PFSK-1 (cell line): Measurements from ENCODE around the gene RNU6-1.

Experiments used
- POLR2AphosphoS5 ChIP-seq: IDR thresholded peaks from 2 replicates; pipeline ENCODE4 v1.6.1; 2012; ENCODE audit warnings: low read depth, mild to moderate bottlenecking, control low read depth, low read length, moderate library complexity
- SIN3A ChIP-seq: IDR thresholded peaks from 2 replicates; pipeline ENCODE4 v1.6.1; 2012; ENCODE audit warnings: mild to moderate bottlenecking, low read length, moderate library complexity, borderline replicate concordance; ENCODE audit not compliant: insufficient read depth

GRCh38 chr15:67869701-67870100, 29.9 kb upstream of the RNU6-1 start:
- no peak for TF ChIP-seq POLR2AphosphoS5
- no peak for TF ChIP-seq SIN3A
